ENCODE measurements around the gene ST8SIA3. TPM values are rescaled to one million over a fixed set of nuclear protein-coding genes. Genes with fewer than 3 reads are reported as not detected.

The ST8SIA3 gene
- total and polyA plus RNA-seq, 2 of the 4 experiments (the other 2 are of a cell fraction), result not detected

DNA sequence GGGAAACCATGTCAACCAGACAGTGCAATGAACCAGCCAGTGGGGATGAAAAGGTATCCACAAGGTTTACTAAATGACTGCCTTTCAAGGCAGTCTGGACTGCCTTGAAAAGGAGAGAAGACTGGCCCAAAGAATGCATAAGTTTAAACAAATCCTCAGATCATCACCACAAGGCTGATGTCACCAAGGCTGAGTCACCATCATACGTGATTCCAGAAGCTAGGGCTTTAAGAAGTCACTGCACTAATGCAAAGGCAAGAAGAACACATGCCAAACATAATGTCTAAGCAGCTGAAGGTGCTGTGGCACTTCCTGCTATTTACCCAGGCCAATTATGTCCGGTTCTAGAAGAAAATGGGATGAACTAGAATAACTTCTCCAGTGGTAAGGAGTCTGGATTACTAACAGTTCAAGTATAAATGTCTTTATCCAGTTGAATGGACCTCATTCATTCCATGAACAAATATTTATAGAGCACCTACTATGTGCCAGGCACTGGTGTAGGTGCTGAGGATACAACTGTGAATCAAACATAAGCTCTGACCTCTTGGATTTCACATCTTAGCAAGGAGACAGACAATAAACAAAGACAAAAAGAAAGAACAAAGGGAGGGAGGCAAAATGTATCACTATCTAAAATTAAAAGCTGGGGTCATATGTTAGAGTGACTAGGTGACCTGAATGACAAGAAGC, 45.2 kb downstream of the ST8SIA3 start:
- DNase-seq, result peak; percentile 84
- in situ Hi-C loops (cut with MboI; ENCODE audit: low sequenced_read_pairs), result no loop called here
- peak; percentile 66 for ATAC-seq (ENCODE audit: low read depth)

More for the DNA sequence above, 45.2 kb downstream of the ST8SIA3 start:
- intact Hi-C loops (cut with micrococcal nuclease), result no loop called here
- Histone ChIP-seq H3K4me1 (ENCODE audit: control insufficient read depth, insufficient read depth, low read length) (no peaks in the 10 kb centered on the region), H3K27ac (ENCODE audit: insufficient read depth, low read length) (no peak overlapping the region), H2BK15ac (ENCODE audit: low read depth, low read length) (no peak overlapping the region), H2AFZ (replicated peaks; ENCODE audit: low read length, poor library complexity) (no peak overlapping the region), H4K91ac (ENCODE audit: insufficient read depth, low read depth, low read length) (no peak overlapping the region), H3K56ac (ENCODE audit: extremely low read depth, insufficient read depth, low read length) (no peak overlapping the region), H4K5ac (ENCODE audit: low read depth, low read length) (no peak overlapping the region), H4K20me1 (ENCODE audit: insufficient read depth, low read length) (no peaks in the 10 kb centered on the region), H2BK120ac (ENCODE audit: low read depth, low read length) (no peak overlapping the region), H3K18ac (ENCODE audit: low read depth, low read length) (no peak overlapping the region), H3K79me1 (ENCODE audit: low read depth in 1 of 2, low read length in 2 of 2) (no peaks in the 10 kb centered on the region), H2AK9ac (replicated peaks; ENCODE audit: low read depth, low read length, poor library complexity) (no peak overlapping the region), H3K23ac (ENCODE audit: low read depth, low read length) (no peak overlapping the region), H3K14ac (replicated peaks; ENCODE audit: low read depth, low read length) (no peak overlapping the region), H3K9me3 (ENCODE audit: control insufficient read depth, insufficient read depth, low read length) (no peaks in the 10 kb centered on the region), H2AK5ac (ENCODE audit: low read depth, low read length) (no peak overlapping the region), H3K4me2 (ENCODE audit: low read depth, low read length) (no peak overlapping the region), H3K9me1 (ENCODE audit: insufficient read depth, low read length) (no peaks in the 10 kb centered on the region), H2BK5ac (ENCODE audit: low read depth, low read length, poor library complexity, severe bottlenecking) (no peak overlapping the region), H3K4me3 (ENCODE audit: insufficient read depth, low read depth, low read length) (no peak overlapping the region), H3K4ac (ENCODE audit: low read depth, low read length) (no peak overlapping the region), H2BK20ac (ENCODE audit: low read depth, low read length) (no peak overlapping the region), H3K36me3 (ENCODE audit: control insufficient read depth, insufficient read depth, low read length) (no peaks in the 10 kb centered on the region), H3K27me3 (ENCODE audit: control insufficient read depth, insufficient read depth, low read length) (no peaks in the 10 kb centered on the region), H3K9ac (ENCODE audit: low read depth, low read length) (no peak overlapping the region), H4K8ac (ENCODE audit: low read depth in 2 of 2, low read length in 2 of 2) (no peak overlapping the region)
- POLR2A ChIA-PET (ENCODE audit: unreplicated experiment), result no interaction called here
- dilution Hi-C loops (cut with HindIII; ENCODE audit: low sequenced_read_pairs, unreplicated experiment), result no loop called here
- CTCF ChIA-PET, result no interaction called here
- BruUV-seq (replicated peaks), result no TSS peak
- TF ChIP-seq CHD1 (IDR thresholded peaks at IDR 0.05; ENCODE audit: low read depth, low read length) (no peak), MXI1 (IDR thresholded peaks at IDR 0.05; ENCODE audit: borderline replicate concordance, low read depth, low read length) (no peak), FOS (IDR thresholded peaks at IDR 0.05; ENCODE audit: low read depth, low read length) (0 out of 2 replicates have a peak, but pooled peaks have one; percentile 53), POLR2A (IDR thresholded peaks at IDR 0.05; ENCODE audit: low read depth, low read length) (no peak), RCOR1 (IDR thresholded peaks at IDR 0.05; ENCODE audit: insufficient replicate concordance, low read length) (no peak), RFX5 (IDR thresholded peaks at IDR 0.05; ENCODE audit: low read depth, low read length) (no peak), CEBPB (IDR thresholded peaks at IDR 0.05; ENCODE audit: low read depth, low read length) (no peak)
- no CpG with 5 or more reads among the region's 2 CpGs for WGBS, 2 experiments (ENCODE audit: extremely low coverage in 2 of 2, insufficient read length in 1 of 2)

All from IMR-90 (cell line).